GM23338 (cell line): ENCODE data around the gene EXD3.

Experiments
- CREB1 ChIP-seq: fragments of 250-450 bp; sonication (Bioruptor Pico); IDR thresholded peaks from 2 replicates; pipeline ENCODE4 v1.5.0; 2020; ENCODE audit warnings: low read depth, mild to moderate bottlenecking, moderate library complexity
- EZH2 ChIP-seq: fragments of 200-600 bp; sonication (generic); IDR thresholded peaks from one replicate; pipeline ENCODE4 v1.8.0; 2017; ENCODE audit warnings: antibody characterized with exemption, mild to moderate bottlenecking, low read depth; ENCODE audit not compliant: unreplicated experiment
- EZH2phosphoT487 ChIP-seq: fragments of 200-600 bp; sonication (generic); IDR thresholded peaks from one replicate; pipeline ENCODE4 v1.8.1; 2018; ENCODE audit warnings: antibody characterized with exemption; ENCODE audit not compliant: unreplicated experiment
- JUNB ChIP-seq: IDR thresholded peaks from one replicate; pipeline ENCODE4 v1.6.1; 2016; ENCODE audit warnings: antibody characterized with exemption; ENCODE audit not compliant: unreplicated experiment
- POLR2AphosphoS5 ChIP-seq: IDR thresholded peaks from 2 replicates; pipeline ENCODE4 v1.6.1; 2016; ENCODE audit warnings: antibody characterized with exemption, low read depth
- STAT1 ChIP-seq: IDR thresholded peaks from one replicate; pipeline ENCODE4 v1.6.1; 2016; ENCODE audit warnings: antibody characterized with exemption; ENCODE audit not compliant: unreplicated experiment
- ZNF114 ChIP-seq: fragments of 250-450 bp; sonication (Bioruptor Pico); IDR thresholded peaks from 2 replicates; pipeline ENCODE4 v1.5.0; 2020; ENCODE audit warnings: mild to moderate bottlenecking, moderate library complexity
- ZNF331 ChIP-seq: fragments of 250-450 bp; sonication (Bioruptor Pico); IDR thresholded peaks from 2 replicates; pipeline ENCODE4 v1.5.0; 2020; ENCODE audit warnings: low read depth, mild to moderate bottlenecking, moderate library complexity
- ZNF462 ChIP-seq: fragments of 250-450 bp; sonication (Bioruptor Pico); IDR thresholded peaks from 2 replicates; pipeline ENCODE4 v1.5.0; 2020; ENCODE audit warnings: mild to moderate bottlenecking, moderate library complexity
- TF ChIP-seq, protein P1 (sequence below), 2 experiments: fragments of 200-600 bp in 1 of 2; sonication (generic) in 1 of 2; conservative IDR thresholded peaks; 2 replicates each; pipeline versions ENCODE4 v1.5.1 to v1.6.1; 2016 to 2017; ENCODE audit warnings: antibody characterized with exemption in 2 of 2, low read depth in 2 of 2, mild to moderate bottlenecking in 2 of 2, moderate library complexity in 1 of 2
- TF ChIP-seq, protein P2 (sequence below): IDR thresholded peaks from one replicate; pipeline ENCODE4 v1.6.1; 2018; ENCODE audit warnings: antibody characterized with exemption; ENCODE audit not compliant: unreplicated experiment
- TF ChIP-seq, protein P3 (sequence below): IDR thresholded peaks from 2 replicates; pipeline ENCODE4 v1.6.1; 2016; ENCODE audit warnings: antibody characterized with exemption

DNA sequence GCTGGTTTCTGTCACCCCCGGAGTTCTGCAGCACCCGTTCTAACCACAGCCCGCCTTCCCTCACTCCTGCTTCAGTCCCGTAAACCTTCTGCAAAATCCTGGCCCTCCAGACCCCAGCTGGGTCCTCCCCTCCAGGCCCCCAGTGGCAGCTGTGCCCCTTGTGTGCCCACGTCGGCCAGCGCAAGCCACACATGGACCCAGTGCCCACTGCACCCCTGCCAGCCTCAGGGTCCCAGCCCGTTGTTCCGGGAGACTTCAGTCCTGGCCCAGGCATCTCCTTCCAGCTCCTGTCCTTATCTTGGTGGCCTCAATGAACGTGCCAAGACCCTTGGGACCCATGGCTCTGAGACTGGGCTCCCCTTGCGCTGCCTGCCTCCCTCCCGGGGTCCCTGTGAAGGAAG, 43.2 kb downstream of the EXD3 start:
- TF ChIP-seq, protein P1, sequence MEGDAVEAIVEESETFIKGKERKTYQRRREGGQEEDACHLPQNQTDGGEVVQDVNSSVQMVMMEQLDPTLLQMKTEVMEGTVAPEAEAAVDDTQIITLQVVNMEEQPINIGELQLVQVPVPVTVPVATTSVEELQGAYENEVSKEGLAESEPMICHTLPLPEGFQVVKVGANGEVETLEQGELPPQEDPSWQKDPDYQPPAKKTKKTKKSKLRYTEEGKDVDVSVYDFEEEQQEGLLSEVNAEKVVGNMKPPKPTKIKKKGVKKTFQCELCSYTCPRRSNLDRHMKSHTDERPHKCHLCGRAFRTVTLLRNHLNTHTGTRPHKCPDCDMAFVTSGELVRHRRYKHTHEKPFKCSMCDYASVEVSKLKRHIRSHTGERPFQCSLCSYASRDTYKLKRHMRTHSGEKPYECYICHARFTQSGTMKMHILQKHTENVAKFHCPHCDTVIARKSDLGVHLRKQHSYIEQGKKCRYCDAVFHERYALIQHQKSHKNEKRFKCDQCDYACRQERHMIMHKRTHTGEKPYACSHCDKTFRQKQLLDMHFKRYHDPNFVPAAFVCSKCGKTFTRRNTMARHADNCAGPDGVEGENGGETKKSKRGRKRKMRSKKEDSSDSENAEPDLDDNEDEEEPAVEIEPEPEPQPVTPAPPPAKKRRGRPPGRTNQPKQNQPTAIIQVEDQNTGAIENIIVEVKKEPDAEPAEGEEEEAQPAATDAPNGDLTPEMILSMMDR (conservative IDR thresholded peaks at IDR 0.05; ENCODE audit: low read depth in 2 of 2) = no peak
- TF ChIP-seq, protein P2, sequence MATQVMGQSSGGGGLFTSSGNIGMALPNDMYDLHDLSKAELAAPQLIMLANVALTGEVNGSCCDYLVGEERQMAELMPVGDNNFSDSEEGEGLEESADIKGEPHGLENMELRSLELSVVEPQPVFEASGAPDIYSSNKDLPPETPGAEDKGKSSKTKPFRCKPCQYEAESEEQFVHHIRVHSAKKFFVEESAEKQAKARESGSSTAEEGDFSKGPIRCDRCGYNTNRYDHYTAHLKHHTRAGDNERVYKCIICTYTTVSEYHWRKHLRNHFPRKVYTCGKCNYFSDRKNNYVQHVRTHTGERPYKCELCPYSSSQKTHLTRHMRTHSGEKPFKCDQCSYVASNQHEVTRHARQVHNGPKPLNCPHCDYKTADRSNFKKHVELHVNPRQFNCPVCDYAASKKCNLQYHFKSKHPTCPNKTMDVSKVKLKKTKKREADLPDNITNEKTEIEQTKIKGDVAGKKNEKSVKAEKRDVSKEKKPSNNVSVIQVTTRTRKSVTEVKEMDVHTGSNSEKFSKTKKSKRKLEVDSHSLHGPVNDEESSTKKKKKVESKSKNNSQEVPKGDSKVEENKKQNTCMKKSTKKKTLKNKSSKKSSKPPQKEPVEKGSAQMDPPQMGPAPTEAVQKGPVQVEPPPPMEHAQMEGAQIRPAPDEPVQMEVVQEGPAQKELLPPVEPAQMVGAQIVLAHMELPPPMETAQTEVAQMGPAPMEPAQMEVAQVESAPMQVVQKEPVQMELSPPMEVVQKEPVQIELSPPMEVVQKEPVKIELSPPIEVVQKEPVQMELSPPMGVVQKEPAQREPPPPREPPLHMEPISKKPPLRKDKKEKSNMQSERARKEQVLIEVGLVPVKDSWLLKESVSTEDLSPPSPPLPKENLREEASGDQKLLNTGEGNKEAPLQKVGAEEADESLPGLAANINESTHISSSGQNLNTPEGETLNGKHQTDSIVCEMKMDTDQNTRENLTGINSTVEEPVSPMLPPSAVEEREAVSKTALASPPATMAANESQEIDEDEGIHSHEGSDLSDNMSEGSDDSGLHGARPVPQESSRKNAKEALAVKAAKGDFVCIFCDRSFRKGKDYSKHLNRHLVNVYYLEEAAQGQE = no peak
- no peak for TF ChIP-seq EZH2
- TF ChIP-seq POLR2AphosphoS5 = no peak
- TF ChIP-seq CREB1 (CRISPR knock-in tag) = no peak
- TF ChIP-seq EZH2phosphoT487 = no peak
- no peak for TF ChIP-seq STAT1
- no peak for TF ChIP-seq JUNB
- TF ChIP-seq, protein P3, sequence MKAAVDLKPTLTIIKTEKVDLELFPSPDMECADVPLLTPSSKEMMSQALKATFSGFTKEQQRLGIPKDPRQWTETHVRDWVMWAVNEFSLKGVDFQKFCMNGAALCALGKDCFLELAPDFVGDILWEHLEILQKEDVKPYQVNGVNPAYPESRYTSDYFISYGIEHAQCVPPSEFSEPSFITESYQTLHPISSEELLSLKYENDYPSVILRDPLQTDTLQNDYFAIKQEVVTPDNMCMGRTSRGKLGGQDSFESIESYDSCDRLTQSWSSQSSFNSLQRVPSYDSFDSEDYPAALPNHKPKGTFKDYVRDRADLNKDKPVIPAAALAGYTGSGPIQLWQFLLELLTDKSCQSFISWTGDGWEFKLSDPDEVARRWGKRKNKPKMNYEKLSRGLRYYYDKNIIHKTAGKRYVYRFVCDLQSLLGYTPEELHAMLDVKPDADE = no peak
- TF ChIP-seq ZNF331 (CRISPR knock-in tag) = no peak
- TF ChIP-seq ZNF114 (CRISPR knock-in tag) = no peak
- no peak for TF ChIP-seq ZNF462
